ENCODE data around the gene DNAJB11. TPM values are rescaled to one million over a fixed set of nuclear protein-coding genes. Genes with fewer than 3 reads are reported as not detected.
A peak's percentile ranks its signal among the peaks of the same experiment; 100 is the strongest.
"Not testable (repeated sequence)": the region's sequence is repeated elsewhere in the genome, so short reads cannot be mapped to it uniquely, and the experiment has no call there.

The DNAJB11 gene
- total and polyA plus RNA-seq, 2 donors = 42.8 to 49.1 TPM

DNA sequence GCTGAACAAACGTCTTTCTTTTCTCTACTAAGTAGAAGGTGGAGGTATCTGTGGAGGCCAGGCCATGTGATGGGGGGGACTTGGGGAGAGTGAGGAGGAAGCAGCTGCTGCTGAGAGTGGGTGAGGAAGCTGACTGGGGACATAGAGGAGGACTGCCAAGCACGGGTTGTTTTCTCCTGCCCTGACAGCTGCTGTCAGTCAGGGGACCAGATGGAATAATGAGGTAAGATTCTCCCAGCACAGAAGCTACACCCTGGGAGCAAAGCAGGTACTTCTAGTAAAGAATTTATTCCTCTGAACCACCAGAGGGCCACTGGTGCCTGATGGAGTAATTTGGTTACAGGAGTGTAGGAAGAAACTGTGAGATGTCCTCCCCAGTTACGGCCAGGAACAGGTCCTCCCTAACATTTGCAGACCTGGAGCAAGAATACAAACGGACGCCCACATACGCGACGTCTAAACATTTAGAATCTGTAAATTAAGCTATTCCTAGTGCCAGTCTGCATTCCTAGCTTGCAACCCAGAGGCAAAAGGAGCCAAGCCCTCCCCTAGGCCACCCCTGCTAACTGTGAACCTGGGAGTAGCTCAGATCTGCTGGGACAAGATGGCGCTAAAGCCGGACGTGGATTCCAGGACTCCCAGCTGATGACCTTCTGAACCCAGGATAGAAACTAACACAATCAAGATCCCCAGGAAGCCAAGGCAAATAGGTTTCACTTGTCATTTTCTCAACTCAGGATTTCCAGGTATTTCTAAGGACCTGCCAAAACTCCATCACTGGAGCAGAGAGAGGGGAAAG lies 41.1 kb upstream of the DNAJB11 start:
- peak in 3 of 9 donors; percentile 28 to 64 (median 46) for DNase-seq (ENCODE audit: low read depth in 6 of 9, low spot score in 9 of 9)
- Histone ChIP-seq H3K9me3 (ENCODE audit: control insufficient read depth in 2 of 2, insufficient read depth in 1 of 2, low read length in 1 of 2) (peaks cover 0 to 5% of the 10 kb centered on the region in 2 donors), H3K27ac (ENCODE audit: low read depth in 1 of 2, low read length in 1 of 2) (peak overlapping the region in 1 of 2 donors; percentile 52), H3K4me3 (ENCODE audit: low read length in 2 of 2) (no peak overlapping the region), H3K27me3 (ENCODE audit: control insufficient read depth in 2 of 2, insufficient read depth in 1 of 2, low read length in 1 of 2) (no peaks in the 10 kb centered on the region), H3K4me1 (ENCODE audit: control insufficient read depth in 2 of 2, insufficient read depth in 2 of 2, low read length in 2 of 2) (peaks cover 5 to 37% of the 10 kb centered on the region in 2 donors), H3K36me3 (ENCODE audit: control insufficient read depth in 2 of 2, insufficient read depth in 2 of 2, low read length in 1 of 2) (no peaks in the 10 kb centered on the region)
- WGBS = 61% methylated on average over 11 of the region's 11 CpGs

DNA sequence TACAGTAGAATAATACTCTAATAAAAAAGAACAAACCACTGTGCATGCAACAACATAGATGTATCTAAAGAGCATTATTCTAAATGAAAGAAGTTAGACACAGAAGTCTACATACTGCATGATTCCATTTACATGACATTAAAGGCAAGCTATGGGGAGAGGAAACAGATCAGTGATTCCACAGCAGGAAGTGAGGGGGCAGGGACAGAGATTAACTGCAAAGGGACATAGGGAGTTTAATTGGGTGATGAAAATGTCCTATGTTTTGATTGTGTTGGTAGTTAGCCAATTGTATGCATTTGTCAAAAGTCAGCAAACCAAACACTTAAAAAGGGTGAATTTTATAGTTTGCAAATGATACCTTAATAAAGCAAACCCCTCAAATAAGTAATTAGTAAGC lies 40.1 kb upstream of the DNAJB11 start:
- Histone ChIP-seq H3K4me3 (ENCODE audit: low read length in 2 of 2) (no peak overlapping the region), H3K9me3 (ENCODE audit: control insufficient read depth in 2 of 2, insufficient read depth in 1 of 2, low read length in 1 of 2) (peaks cover 0 to 5% of the 10 kb centered on the region in 2 donors), H3K4me1 (ENCODE audit: control insufficient read depth in 2 of 2, insufficient read depth in 2 of 2, low read length in 2 of 2) (peaks cover 5 to 39% of the 10 kb centered on the region in 2 donors), H3K27me3 (ENCODE audit: control insufficient read depth in 2 of 2, insufficient read depth in 1 of 2, low read length in 1 of 2) (no peaks in the 10 kb centered on the region), H3K27ac (ENCODE audit: low read depth in 1 of 2, low read length in 1 of 2) (no peak overlapping the region), H3K36me3 (ENCODE audit: control insufficient read depth in 2 of 2, insufficient read depth in 2 of 2, low read length in 1 of 2) (no peaks in the 10 kb centered on the region)
- DNase-seq (ENCODE audit: low read depth in 6 of 9, low spot score in 9 of 9) = no peak

DNA sequence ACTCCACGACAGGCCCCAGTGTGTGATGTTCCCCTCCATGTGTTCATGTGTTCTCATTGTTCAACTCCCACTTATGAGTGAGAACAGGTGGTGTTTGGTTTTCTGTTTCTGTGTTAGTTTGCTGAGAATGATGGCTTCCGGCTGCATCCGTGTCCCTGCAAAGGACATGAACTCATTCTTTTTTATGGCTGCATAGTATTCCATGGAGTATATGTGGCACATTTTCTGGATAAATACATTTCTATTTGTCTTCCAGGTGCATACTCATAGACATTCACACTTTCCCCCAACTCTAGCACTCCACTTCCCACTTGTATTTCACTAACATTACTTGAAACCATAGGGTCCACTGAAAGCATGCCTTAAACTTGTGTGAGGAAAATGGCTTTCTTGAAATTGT lies 38.8 kb upstream of the DNAJB11 start:
- not testable (repeated sequence) for H3K9me3 ChIP-seq (ENCODE audit: control insufficient read depth in 2 of 2, insufficient read depth in 1 of 2, low read length in 1 of 2); H3K27me3 ChIP-seq (ENCODE audit: control insufficient read depth in 2 of 2, insufficient read depth in 1 of 2, low read length in 1 of 2); H3K27ac ChIP-seq (ENCODE audit: low read depth in 1 of 2, low read length in 1 of 2); DNase-seq (ENCODE audit: low read depth in 6 of 9, low spot score in 9 of 9); H3K36me3 ChIP-seq (ENCODE audit: control insufficient read depth in 2 of 2, insufficient read depth in 2 of 2, low read length in 1 of 2); H3K4me3 ChIP-seq (ENCODE audit: low read length in 2 of 2)
- 96% methylated on average over 3 of the region's 3 CpGs for WGBS
- H3K4me1 ChIP-seq (ENCODE audit: control insufficient read depth in 2 of 2, insufficient read depth in 2 of 2, low read length in 2 of 2) = peaks cover 5 to 35% of the 10 kb centered on the region in 2 donors

DNA sequence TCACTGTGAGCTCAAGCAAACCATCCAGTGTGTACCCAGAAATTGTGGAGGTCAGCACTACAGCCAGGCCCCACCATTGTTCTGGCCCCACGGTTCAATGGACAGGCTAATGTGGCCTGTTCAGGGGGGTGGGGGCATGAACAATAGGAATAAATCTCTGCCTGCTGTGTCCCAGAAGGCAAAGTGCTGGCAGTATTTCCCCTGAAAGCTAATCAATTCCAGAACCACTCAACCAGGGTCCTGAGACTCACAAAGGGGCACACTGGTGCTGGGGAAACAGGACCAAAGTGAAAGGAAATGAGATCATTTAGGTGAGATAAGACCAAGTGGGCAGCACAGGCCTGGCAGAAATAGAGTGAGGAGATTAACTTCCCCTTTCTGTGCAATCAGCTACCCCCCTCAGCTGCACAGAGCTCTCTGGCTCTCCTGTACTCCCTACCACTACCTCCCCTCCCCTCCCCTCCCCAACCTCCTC lies 37.9 kb upstream of the DNAJB11 start:
- WGBS = 24% methylated on average over 1 of the region's 1 CpG
- peaks cover 0 to 5% of the 10 kb centered on the region in 2 donors for H3K9me3 ChIP-seq (ENCODE audit: control insufficient read depth in 2 of 2, insufficient read depth in 1 of 2, low read length in 1 of 2)
- H3K27ac ChIP-seq (ENCODE audit: low read depth in 1 of 2, low read length in 1 of 2) = no peak overlapping the region
- no peaks in the 10 kb centered on the region for H3K36me3 ChIP-seq (ENCODE audit: control insufficient read depth in 2 of 2, insufficient read depth in 2 of 2, low read length in 1 of 2)
- peaks cover 5 to 35% of the 10 kb centered on the region in 2 donors for H3K4me1 ChIP-seq (ENCODE audit: control insufficient read depth in 2 of 2, insufficient read depth in 2 of 2, low read length in 2 of 2)
- no peak overlapping the region for H3K4me3 ChIP-seq (ENCODE audit: low read length in 2 of 2)
- no peak for DNase-seq (ENCODE audit: low read depth in 6 of 9, low spot score in 9 of 9)
- H3K27me3 ChIP-seq (ENCODE audit: control insufficient read depth in 2 of 2, insufficient read depth in 1 of 2, low read length in 1 of 2) = no peaks in the 10 kb centered on the region

DNA sequence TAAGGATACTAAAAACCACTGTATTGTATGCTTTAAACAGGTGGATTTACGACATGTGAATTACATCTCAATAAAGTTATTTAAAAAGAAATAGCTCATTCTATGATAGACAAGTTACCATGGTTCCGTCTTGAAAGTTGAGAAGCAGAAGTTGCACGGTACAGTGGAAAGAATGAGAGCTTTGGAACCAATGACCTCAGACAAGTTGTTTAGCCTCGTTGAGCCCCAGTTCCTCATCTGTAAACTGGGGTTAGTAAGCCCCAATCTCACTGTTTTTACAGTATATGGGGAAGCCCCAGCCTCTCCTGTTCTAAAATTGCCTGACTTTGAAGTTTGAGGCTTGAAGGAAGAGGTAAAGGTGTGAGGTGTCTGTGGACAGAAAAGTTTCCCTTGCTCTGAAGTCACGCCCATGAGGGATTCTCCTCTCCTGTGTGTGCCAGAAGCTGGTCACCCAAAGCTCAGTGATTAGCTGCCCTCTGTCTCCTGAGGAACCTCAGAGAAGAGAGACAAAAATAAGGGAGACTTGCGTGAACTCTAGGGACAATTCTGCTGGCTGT lies 36.3 kb upstream of the DNAJB11 start:
- H3K9me3 ChIP-seq (ENCODE audit: control insufficient read depth in 2 of 2, insufficient read depth in 1 of 2, low read length in 1 of 2) = no peaks in the 10 kb centered on the region
- H3K27me3 ChIP-seq (ENCODE audit: control insufficient read depth in 2 of 2, insufficient read depth in 1 of 2, low read length in 1 of 2) = no peaks in the 10 kb centered on the region
- H3K4me3 ChIP-seq (ENCODE audit: low read length in 2 of 2) = no peak overlapping the region
- H3K27ac ChIP-seq (ENCODE audit: low read depth in 1 of 2, low read length in 1 of 2) = peak overlapping the region in 1 of 2 donors; percentile 26
- DNase-seq (ENCODE audit: low read depth in 6 of 9, low spot score in 9 of 9) = peak in 1 of 9 donors; percentile 63
- 57% methylated on average over 6 of the region's 6 CpGs for WGBS
- peaks cover 5 to 28% of the 10 kb centered on the region in 2 donors for H3K4me1 ChIP-seq (ENCODE audit: control insufficient read depth in 2 of 2, insufficient read depth in 2 of 2, low read length in 2 of 2)
- H3K36me3 ChIP-seq (ENCODE audit: control insufficient read depth in 2 of 2, insufficient read depth in 2 of 2, low read length in 1 of 2) = peaks cover 0 to 3% of the 10 kb centered on the region in 2 donors

GRCh38 chr3:186536883-186537844 lies 33.4 kb upstream of the DNAJB11 start:
- Histone ChIP-seq H3K9me3 (ENCODE audit: control insufficient read depth in 2 of 2, insufficient read depth in 1 of 2, low read length in 1 of 2) (no peaks in the 10 kb centered on the region), H3K4me3 (ENCODE audit: low read length in 2 of 2) (no peak overlapping the region), H3K27ac (ENCODE audit: low read depth in 1 of 2, low read length in 1 of 2) (no peak overlapping the region), H3K27me3 (ENCODE audit: control insufficient read depth in 2 of 2, insufficient read depth in 1 of 2, low read length in 1 of 2) (no peaks in the 10 kb centered on the region), H3K36me3 (ENCODE audit: control insufficient read depth in 2 of 2, insufficient read depth in 2 of 2, low read length in 1 of 2) (peaks cover 2 to 3% of the 10 kb centered on the region in 2 donors), H3K4me1 (ENCODE audit: control insufficient read depth in 2 of 2, insufficient read depth in 2 of 2, low read length in 2 of 2) (peaks cover 0 to 19% of the 10 kb centered on the region in 2 donors)
- no peak for DNase-seq (ENCODE audit: low read depth in 6 of 9, low spot score in 9 of 9)

GRCh38 chr3:186538779-186539178 lies 31.7 kb upstream of the DNAJB11 start:
- Histone ChIP-seq H3K4me1 (ENCODE audit: control insufficient read depth in 2 of 2, insufficient read depth in 2 of 2, low read length in 2 of 2) (peaks cover 0 to 9% of the 10 kb centered on the region in 2 donors), H3K36me3 (ENCODE audit: control insufficient read depth in 2 of 2, insufficient read depth in 2 of 2, low read length in 1 of 2) (peaks cover 2 to 3% of the 10 kb centered on the region in 2 donors), H3K9me3 (ENCODE audit: control insufficient read depth in 2 of 2, insufficient read depth in 1 of 2, low read length in 1 of 2) (no peaks in the 10 kb centered on the region), H3K27ac (ENCODE audit: low read depth in 1 of 2, low read length in 1 of 2) (no peak overlapping the region), H3K4me3 (ENCODE audit: low read length in 2 of 2) (no peak overlapping the region), H3K27me3 (ENCODE audit: control insufficient read depth in 2 of 2, insufficient read depth in 1 of 2, low read length in 1 of 2) (no peaks in the 10 kb centered on the region)
- 98% methylated on average over 3 of the region's 3 CpGs for WGBS
- DNase-seq (ENCODE audit: low read depth in 6 of 9, low spot score in 9 of 9) = no peak

GRCh38 chr3:186540221-186540834 lies 30.2 kb upstream of the DNAJB11 start:
- Histone ChIP-seq H3K9me3 (ENCODE audit: control insufficient read depth in 2 of 2, insufficient read depth in 1 of 2, low read length in 1 of 2) (no peaks in the 10 kb centered on the region), H3K27me3 (ENCODE audit: control insufficient read depth in 2 of 2, insufficient read depth in 1 of 2, low read length in 1 of 2) (no peaks in the 10 kb centered on the region), H3K27ac (ENCODE audit: low read depth in 1 of 2, low read length in 1 of 2) (no peak overlapping the region), H3K4me3 (ENCODE audit: low read length in 2 of 2) (no peak overlapping the region), H3K36me3 (ENCODE audit: control insufficient read depth in 2 of 2, insufficient read depth in 2 of 2, low read length in 1 of 2) (peaks cover 3 to 5% of the 10 kb centered on the region in 2 donors), H3K4me1 (ENCODE audit: control insufficient read depth in 2 of 2, insufficient read depth in 2 of 2, low read length in 2 of 2) (peaks cover 0 to 5% of the 10 kb centered on the region in 2 donors)
- 14% methylated on average over 8 of the region's 8 CpGs for WGBS
- DNase-seq (ENCODE audit: low read depth in 6 of 9, low spot score in 9 of 9) = peak; percentile 60 to 95 (median 91)
